ENCODE results near the gene ATXN7L1. TPM values are rescaled to one million over a fixed set of nuclear protein-coding genes. Genes with fewer than 3 reads are reported as not detected.

Gene ATXN7L1
- total RNA-seq, 1 experiment from 2014 or later = 24.3 TPM

DNA sequence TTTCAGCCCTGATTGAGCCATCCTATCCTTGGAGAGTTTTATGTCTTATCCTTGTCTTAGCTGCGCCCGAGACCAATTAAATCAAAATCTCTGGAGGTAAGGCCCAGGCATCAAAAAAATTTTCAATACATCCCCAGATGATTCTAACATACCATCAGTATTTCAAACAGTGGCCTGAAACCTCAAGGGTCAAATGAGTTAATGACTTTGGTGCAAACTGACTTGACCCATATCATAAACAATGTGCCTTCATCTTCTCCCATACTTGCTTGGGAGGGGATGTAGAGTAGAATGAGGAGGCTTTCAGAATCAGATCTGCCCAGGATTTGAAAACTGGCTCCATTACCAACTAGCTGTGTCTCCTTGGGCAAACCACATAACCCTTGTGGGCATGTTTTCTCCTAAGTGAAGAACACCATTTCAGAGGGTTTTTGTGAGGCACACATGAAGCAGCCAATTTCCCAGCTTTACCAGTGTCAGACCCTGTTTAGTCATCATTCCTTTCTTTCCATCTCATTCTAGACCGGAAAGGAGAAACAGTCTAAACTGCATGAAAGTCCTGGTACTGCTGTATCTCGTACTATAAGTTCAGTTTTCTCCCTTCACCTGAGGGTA is 35.7 kb upstream of the ATXN7L1 start:
- no peak overlapping the region for H3K27ac ChIP-seq (ENCODE audit: insufficient read length, low read depth, low read length)
- H3K4me1 ChIP-seq (ENCODE audit: insufficient read depth, low read length) = no peaks in the 10 kb centered on the region; the same call in 1 of the 2 replicates
- no peaks in the 10 kb centered on the region for H3K23me2 ChIP-seq (ENCODE audit: insufficient read length, low read depth, low read length, poor library complexity, severe bottlenecking)
- no peaks in the 10 kb centered on the region for H3K27me3 ChIP-seq (ENCODE audit: insufficient read depth, low read length)
- H3K9me3 Mint-ChIP-seq = peaks cover 11 to 12% of the 10 kb centered on the region in 2 experiments
- H3K79me2 ChIP-seq (ENCODE audit: insufficient read depth, low read length) = no peaks in the 10 kb centered on the region; the same call in 1 of the 2 replicates
- H2BK15ac ChIP-seq (ENCODE audit: low read depth, low read length) = no peak overlapping the region
- H3K56ac ChIP-seq (ENCODE audit: insufficient read length, low read depth, low read length) = no peak overlapping the region
- TF ChIP-seq, protein P1, sequence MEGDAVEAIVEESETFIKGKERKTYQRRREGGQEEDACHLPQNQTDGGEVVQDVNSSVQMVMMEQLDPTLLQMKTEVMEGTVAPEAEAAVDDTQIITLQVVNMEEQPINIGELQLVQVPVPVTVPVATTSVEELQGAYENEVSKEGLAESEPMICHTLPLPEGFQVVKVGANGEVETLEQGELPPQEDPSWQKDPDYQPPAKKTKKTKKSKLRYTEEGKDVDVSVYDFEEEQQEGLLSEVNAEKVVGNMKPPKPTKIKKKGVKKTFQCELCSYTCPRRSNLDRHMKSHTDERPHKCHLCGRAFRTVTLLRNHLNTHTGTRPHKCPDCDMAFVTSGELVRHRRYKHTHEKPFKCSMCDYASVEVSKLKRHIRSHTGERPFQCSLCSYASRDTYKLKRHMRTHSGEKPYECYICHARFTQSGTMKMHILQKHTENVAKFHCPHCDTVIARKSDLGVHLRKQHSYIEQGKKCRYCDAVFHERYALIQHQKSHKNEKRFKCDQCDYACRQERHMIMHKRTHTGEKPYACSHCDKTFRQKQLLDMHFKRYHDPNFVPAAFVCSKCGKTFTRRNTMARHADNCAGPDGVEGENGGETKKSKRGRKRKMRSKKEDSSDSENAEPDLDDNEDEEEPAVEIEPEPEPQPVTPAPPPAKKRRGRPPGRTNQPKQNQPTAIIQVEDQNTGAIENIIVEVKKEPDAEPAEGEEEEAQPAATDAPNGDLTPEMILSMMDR (conservative IDR thresholded peaks at IDR 0.05) = no peak
- H3K79me1 ChIP-seq (ENCODE audit: insufficient read depth, low read depth, low read length, poor library complexity, severe bottlenecking) = no peaks in the 10 kb centered on the region
- WGBS (ENCODE audit: extremely low coverage, insufficient read length, low lambda C conversion rate) = no CpG with 5 or more reads among the region's 4 CpGs
- H3K23ac ChIP-seq (ENCODE audit: insufficient read length, low read depth, low read length) = no peak overlapping the region
- no peak overlapping the region for H2AFZ ChIP-seq (ENCODE audit: low read length)
- H3K9me3 ChIP-seq (ENCODE audit: control insufficient read depth, low read depth, low read length) = peaks cover 4% of the 10 kb centered on the region
- H4K91ac ChIP-seq (ENCODE audit: insufficient read length, low read depth, low read length) = no peak overlapping the region
- H2BK20ac ChIP-seq (ENCODE audit: low read depth, low read length, poor library complexity, severe bottlenecking) = no peak overlapping the region
- no peak overlapping the region for H2BK12ac ChIP-seq (ENCODE audit: insufficient read length, low read depth, low read length)
- H3K4me1 Mint-ChIP-seq = peaks cover 0 to 2% of the 10 kb centered on the region in 2 experiments; a peak in 2 of 4 replicates
- no peak overlapping the region for H3K4me3 Mint-ChIP-seq
- no peak overlapping the region for H2AK5ac ChIP-seq (ENCODE audit: insufficient read length, low read length)
- no peak for DNase-seq
- H4K8ac ChIP-seq (replicated peaks; ENCODE audit: insufficient read length, low read depth, low read length) = no peak overlapping the region
- no peak overlapping the region for H2BK120ac ChIP-seq (ENCODE audit: low read depth, low read length, poor library complexity, severe bottlenecking)
- H3K27ac Mint-ChIP-seq = no peak overlapping the region
- H3K14ac ChIP-seq (ENCODE audit: insufficient read depth, low read length) = no peak overlapping the region
- no peaks in the 10 kb centered on the region for H3K27me3 Mint-ChIP-seq (ENCODE audit: low read depth)
- H4K20me1 ChIP-seq (ENCODE audit: control insufficient read depth, insufficient read depth, insufficient read length) = no peaks in the 10 kb centered on the region
- H3T11ph ChIP-seq (ENCODE audit: low read length) = no peak overlapping the region
- no peak overlapping the region for H3K4me2 ChIP-seq (ENCODE audit: insufficient read depth, insufficient read length, low read length)
- no peak overlapping the region for H3K9ac ChIP-seq (ENCODE audit: extremely low read depth, insufficient read length, low read length)
- H3K36me3 Mint-ChIP-seq (ENCODE audit: insufficient read depth in 1 of 3, low read depth in 3 of 3) = peaks cover 21 to 27% (median 21%) of the 10 kb centered on the region in 3 experiments
- no peak overlapping the region for H3K18ac ChIP-seq (ENCODE audit: insufficient read length, low read depth, low read length)
- no peak overlapping the region for H4K5ac ChIP-seq (ENCODE audit: insufficient read length, low read depth, low read length)
- no peak overlapping the region for H2BK5ac ChIP-seq (ENCODE audit: insufficient read length, low read length)
- no peak overlapping the region for H3K4ac ChIP-seq (ENCODE audit: low read depth, low read length)
